Psoas muscle (tissue), 8 donors: Measurements from ENCODE around the gene FNTB. TPM values are rescaled to one million over a fixed set of nuclear protein-coding genes. Genes with fewer than 3 reads are reported as not detected.

Experiments
- ATAC-seq, 4 donors: fragments of 200-7000 bp; cut with Tn5 transposase; one replicate each; pipeline ENCODE4 v1.9.1; 2020; ENCODE audit warnings: moderate library complexity in 3 of 4, mild to moderate bottlenecking in 2 of 4
- DNase-seq, 2 donors: peaks; one replicate each; pipeline ENCODE4 v3.0.0-alpha.2; 2020
- H3K27ac ChIP-seq: fragments of 200-600 bp; one replicate; pipeline ENCODE4 v1.8.0; 2022
- H3K27me3 ChIP-seq, 3 donors: fragments of 200-600 bp in 1 of 3; one replicate each; pipeline versions ENCODE4 v1.6.1 to v1.8.0; 2013 to 2022; ENCODE audit warnings: low read length in 2 of 3, mild to moderate bottlenecking in 2 of 3, moderate library complexity in 1 of 3; ENCODE audit not compliant: insufficient read depth in 3 of 3
- H3K36me3 ChIP-seq, 2 donors: fragments of 200-600 bp in 1 of 2; one replicate each; pipeline versions ENCODE4 v1.6.1 to v1.8.0; 2013 to 2022; ENCODE audit warnings: low read depth in 1 of 2, mild to moderate bottlenecking in 1 of 2, moderate library complexity in 1 of 2; ENCODE audit not compliant: insufficient read depth in 1 of 2
- H3K4me1 ChIP-seq: fragments of 200-600 bp; one replicate; pipeline ENCODE4 v1.8.0; 2022
- H3K4me3 ChIP-seq: fragments of 200-600 bp; one replicate; pipeline ENCODE4 v1.8.0; 2022; ENCODE audit warnings: mild to moderate bottlenecking
- H3K9me3 ChIP-seq: fragments of 200-600 bp; one replicate; pipeline ENCODE4 v1.8.0; 2022
- WGBS, 3 donors: extraction: QIAGEN DNeasy Blood & Tissue Kit; methylation state at CpG; one replicate each; pipeline versions ENCODE4 v1.1.6 to v1.1.7; 2013; 5-methylcytosine and 5-hydroxymethylcytosine counted together
- intact Hi-C, 2 donors: fragments of 100-400 bp; cut with DNase I; formaldehyde crosslinking; loops; one replicate each; pipeline versions ENCODE4 v1.11.0 to v1.14.2; 2022
- polyA plus RNA-seq, 3 donors: library from polyadenylated mRNA; stranded (reverse); fragments of 200-250 nt; gene quantifications; one replicate each; pipeline ENCODE4 v1.2.3, GENCODE V29; 2013
- total RNA-seq, 4 donors: library from RNA; stranded (reverse); fragmentation: NEBNext Ultra II Directional in 2 of 4; extraction: Animal tissue kit (Norgen Biotek cat#: 25700) in 2 of 4; gene quantifications; one replicate each; pipeline versions ENCODE4 v1.2.1 to v1.2.4, GENCODE V29; 2021 to 2023
- TF ChIP-seq, protein P1 (sequence below): fragments of 200-600 bp; IDR thresholded peaks from one replicate; pipeline ENCODE4 v1.8.0; 2022; ENCODE audit warnings: antibody characterized with exemption
- donor health status: healthy with polysubstance abuse.
- donor health status: DM: no; HTN: no; CAD: no; lungs with moderate emphysema.
- donor health status: Bipolar disorder and iron deficiency.
- donor health status: healthy.
- donor health status: DM: yes; HTN: yes; CAD: no.
- donor health status: DM: no; HTN: no; CAD: no.
- donor health status: DM: no; HTN: no; CAD: no.
- donor health status: DM: yes; HTN: yes; CAD: no.

FNTB gene
- total and polyA plus RNA-seq, 7 donors = 10.2 to 28.8 (median 19.4) TPM

DNA sequence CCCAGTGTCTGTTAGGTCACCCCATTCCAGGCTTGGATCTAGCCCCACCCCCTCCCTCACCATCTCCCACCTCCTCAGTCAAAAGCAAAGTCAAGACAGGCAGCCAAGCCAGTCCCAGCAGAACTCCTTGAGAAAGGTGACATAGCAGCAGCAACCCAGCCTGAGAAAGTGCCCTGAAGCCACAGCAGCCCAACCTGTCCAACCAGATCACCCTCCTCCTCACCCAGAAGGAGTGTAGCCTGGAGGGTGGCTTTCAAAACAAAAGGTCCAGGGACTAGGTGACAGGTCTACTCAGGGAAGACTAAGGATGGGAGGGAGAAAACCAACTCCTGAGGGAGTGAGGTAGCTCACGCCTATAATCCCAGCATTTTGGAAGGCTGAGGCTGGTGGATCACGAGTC lies 19.7 kb upstream of the FNTB start:
- ATAC-seq (no peak), DNase-seq (no peak)
- Histone ChIP-seq H3K9me3 (no peaks in the 10 kb centered on the region), H3K4me1 (peaks cover 32% of the 10 kb centered on the region), H3K27ac (no peak overlapping the region), H3K36me3 (no peaks in the 10 kb centered on the region), H3K27me3 (no peaks in the 10 kb centered on the region), H3K4me3 (no peak overlapping the region)
- intact Hi-C loops = loop anchor here in 1 of 2 donors (5.0 kb wide), 1 partner anchor 40 kb away; no protein-coding TSS in a partner anchor
- WGBS, 3 donors = 97 to 100% (median 100%) methylated on average over 2 of the region's 2 CpGs
- TF ChIP-seq, protein P1, sequence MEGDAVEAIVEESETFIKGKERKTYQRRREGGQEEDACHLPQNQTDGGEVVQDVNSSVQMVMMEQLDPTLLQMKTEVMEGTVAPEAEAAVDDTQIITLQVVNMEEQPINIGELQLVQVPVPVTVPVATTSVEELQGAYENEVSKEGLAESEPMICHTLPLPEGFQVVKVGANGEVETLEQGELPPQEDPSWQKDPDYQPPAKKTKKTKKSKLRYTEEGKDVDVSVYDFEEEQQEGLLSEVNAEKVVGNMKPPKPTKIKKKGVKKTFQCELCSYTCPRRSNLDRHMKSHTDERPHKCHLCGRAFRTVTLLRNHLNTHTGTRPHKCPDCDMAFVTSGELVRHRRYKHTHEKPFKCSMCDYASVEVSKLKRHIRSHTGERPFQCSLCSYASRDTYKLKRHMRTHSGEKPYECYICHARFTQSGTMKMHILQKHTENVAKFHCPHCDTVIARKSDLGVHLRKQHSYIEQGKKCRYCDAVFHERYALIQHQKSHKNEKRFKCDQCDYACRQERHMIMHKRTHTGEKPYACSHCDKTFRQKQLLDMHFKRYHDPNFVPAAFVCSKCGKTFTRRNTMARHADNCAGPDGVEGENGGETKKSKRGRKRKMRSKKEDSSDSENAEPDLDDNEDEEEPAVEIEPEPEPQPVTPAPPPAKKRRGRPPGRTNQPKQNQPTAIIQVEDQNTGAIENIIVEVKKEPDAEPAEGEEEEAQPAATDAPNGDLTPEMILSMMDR = no peak

DNA sequence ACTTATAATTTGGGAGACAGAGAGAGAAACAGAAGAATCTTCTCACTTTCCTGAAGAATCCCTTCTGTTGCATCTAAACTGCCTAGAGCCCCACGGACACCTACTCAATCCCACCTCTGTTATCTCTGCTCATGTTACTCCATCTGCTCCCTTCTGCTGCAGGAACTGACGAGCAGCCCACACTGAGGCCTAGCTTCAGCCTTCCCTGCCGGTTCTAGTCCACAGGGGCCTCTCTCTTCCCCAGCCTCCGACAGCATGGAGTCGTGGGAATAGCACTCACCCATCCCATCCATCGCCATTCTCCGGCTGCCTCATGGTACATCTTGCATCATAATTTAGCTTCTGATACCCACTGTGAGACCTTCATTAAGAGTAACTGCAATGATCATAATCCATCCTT lies 18.5 kb upstream of the FNTB start:
- Histone ChIP-seq H3K4me3 (no peak overlapping the region), H3K27ac (no peak overlapping the region), H3K4me1 (peaks cover 32% of the 10 kb centered on the region), H3K9me3 (no peaks in the 10 kb centered on the region), H3K27me3 (no peaks in the 10 kb centered on the region), H3K36me3 (no peaks in the 10 kb centered on the region)
- WGBS, 3 donors = 86 to 89% (median 86%) methylated on average over 7 of the region's 7 CpGs
- intact Hi-C loops = loop anchor here in 1 of 2 donors (5.0 kb wide), 1 partner anchor 41 kb away; no protein-coding TSS in a partner anchor
- DNase-seq = no peak
- TF ChIP-seq, protein P1 = no peak
- no peak for ATAC-seq

DNA sequence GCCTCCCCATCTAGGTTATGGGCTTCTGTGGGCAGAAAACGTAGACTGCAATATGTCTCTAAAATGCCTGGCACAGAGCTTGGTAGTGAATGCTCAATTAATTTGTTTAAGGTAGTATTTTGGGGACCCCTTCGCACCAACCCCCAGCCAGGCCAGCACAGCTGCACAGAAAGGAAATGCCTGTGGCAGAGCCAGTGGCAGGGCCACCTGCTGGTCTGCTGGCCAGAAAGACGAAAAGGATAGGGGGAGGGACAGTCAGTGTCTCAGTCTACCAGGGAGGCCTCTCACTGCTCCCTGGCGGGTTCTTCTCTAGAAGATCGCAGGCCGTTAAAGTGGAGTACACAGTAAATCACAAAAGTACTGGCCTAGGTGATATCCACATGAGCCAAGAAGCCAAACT lies 18.0 kb upstream of the FNTB start:
- TF ChIP-seq, protein P1 = no peak
- DNase-seq = no peak
- no peaks in the 10 kb centered on the region for H3K9me3 ChIP-seq
- intact Hi-C loops = loop anchor here in 1 of 2 donors (5.0 kb wide), 1 partner anchor 41 kb away; no protein-coding TSS in a partner anchor
- ATAC-seq = peak in 3 of 4 donors; percentile 27 to 45 (median 30)
- peaks cover 32% of the 10 kb centered on the region for H3K4me1 ChIP-seq
- no peaks in the 10 kb centered on the region for H3K27me3 ChIP-seq
- no peaks in the 10 kb centered on the region for H3K36me3 ChIP-seq
- WGBS, 3 donors = 41 to 75% (median 58%) methylated on average over 6 of the region's 6 CpGs
- peak overlapping the region; percentile 69 for H3K27ac ChIP-seq
- H3K4me3 ChIP-seq = no peak overlapping the region

DNA sequence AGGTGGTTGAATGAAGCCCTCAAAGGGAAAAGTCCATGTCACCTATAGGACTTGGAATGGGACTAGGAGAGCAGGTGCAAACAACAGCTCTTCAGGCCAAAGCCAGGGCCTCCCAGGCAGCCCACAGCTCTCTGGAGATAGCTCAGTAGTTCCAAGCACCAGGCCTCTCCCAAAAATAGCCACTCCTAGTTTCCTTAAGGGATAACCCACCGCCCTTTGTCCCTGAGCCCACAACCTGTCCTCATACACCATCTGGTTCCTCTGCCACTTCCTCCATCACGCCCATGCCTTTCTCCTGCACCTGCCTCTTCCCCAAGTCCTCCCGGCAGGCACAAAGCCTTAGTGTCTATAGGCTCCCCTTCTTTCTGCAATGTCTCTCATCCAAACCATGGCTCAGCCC lies 16.7 kb upstream of the FNTB start:
- TF ChIP-seq, protein P1 = no peak
- Histone ChIP-seq H3K36me3 (no peaks in the 10 kb centered on the region), H3K9me3 (no peaks in the 10 kb centered on the region), H3K27me3 (no peaks in the 10 kb centered on the region), H3K4me1 (peaks cover 32% of the 10 kb centered on the region), H3K27ac (peak overlapping the region; percentile 69), H3K4me3 (no peak overlapping the region)
- intact Hi-C loops = no loop called here
- 74 to 89% (median 88%) methylated on average over 3 of the region's 3 CpGs for WGBS, 3 donors
- ATAC-seq = no peak
- no peak for DNase-seq
